Measurements from ENCODE around the gene ADI1.

Gene ADI1

DNA sequence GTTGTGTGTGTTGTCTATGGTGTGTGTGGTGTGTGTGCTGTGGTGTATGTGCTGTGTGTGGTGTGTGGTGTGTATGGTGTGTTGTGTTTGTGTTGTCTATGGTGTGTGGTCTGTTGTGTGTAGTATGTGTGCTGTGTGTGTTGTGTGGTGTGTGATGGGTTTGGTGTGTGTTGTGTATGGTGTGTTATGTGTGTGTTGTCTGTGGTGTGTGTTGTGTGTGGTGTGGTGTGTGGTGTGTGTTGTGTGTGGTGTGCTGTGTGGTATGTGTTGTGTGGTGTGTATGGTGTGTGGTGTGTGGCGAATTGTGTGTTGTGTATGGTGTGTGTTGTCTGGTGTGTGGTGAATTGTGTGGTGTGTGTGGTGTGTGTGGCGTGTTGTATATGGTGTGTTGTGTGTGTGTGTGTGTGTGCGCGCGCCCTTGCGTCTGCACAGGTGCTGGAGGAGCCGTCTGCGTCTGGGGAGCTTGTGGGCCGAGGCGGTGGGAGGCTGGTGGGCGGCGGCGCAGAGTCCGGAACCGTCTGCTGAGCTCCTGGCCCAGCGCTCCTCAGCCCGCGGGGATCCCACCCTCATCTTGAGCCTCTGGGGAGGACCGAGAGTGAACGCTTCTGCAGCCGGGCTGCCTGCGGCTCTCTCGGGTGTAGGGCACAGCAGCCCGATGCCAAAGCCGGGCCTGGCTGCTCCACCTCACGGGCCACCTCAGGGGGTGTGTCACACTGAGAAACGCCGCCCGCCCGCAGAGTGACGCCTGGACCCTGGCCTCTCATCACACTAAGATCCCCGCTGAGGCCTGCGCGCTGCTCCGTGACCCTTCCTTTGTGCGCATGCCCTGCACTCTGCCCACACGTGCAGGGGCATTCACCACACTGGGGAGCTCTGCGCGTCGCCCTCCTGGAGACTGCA lies 8.8 kb upstream of the ADI1 start:
- H3K4me1 ChIP-seq (ENCODE audit: control insufficient read depth in 2 of 2, insufficient read depth in 1 of 2, low read depth in 1 of 2, low read length in 2 of 2) = peaks cover 0 to 8% of the 10 kb centered on the region in 2 donors
- H3K27ac ChIP-seq (replicated peaks; ENCODE audit: low read length) = no peak overlapping the region
- no peak for DNase-seq (ENCODE audit: low spot score)
- peaks cover 8% of the 10 kb centered on the region in 2 donors for H3K36me3 ChIP-seq (replicated peaks in 1 of 2; ENCODE audit: control insufficient read depth in 2 of 2, insufficient read depth in 2 of 2, low read length in 2 of 2)
- H3K9ac ChIP-seq (ENCODE audit: low read depth, low read length, poor library complexity) = peak overlapping the region; percentile 61
- no peak overlapping the region for H3K4me2 ChIP-seq (ENCODE audit: insufficient read depth, low read length, poor library complexity, severe bottlenecking)
- peak overlapping the region; percentile 44 for H3K18ac ChIP-seq (ENCODE audit: low read length)
- H2AK5ac ChIP-seq (ENCODE audit: low read depth, low read length) = no peak overlapping the region
- H2BK5ac ChIP-seq (ENCODE audit: low read length) = no peak overlapping the region
- peaks cover 0 to 9% of the 10 kb centered on the region in 2 donors for H3K9me3 ChIP-seq (replicated peaks in 1 of 2; ENCODE audit: control insufficient read depth in 2 of 2, insufficient read depth in 1 of 2, low read depth in 1 of 2, low read length in 2 of 2)
- H3K4ac ChIP-seq (ENCODE audit: low read length) = peak overlapping the region; percentile 85
- H2BK15ac ChIP-seq (ENCODE audit: low read length) = no peak overlapping the region
- peak overlapping the region; percentile 53 for H2BK12ac ChIP-seq (ENCODE audit: low read length)
- 100% methylated on average over 2 of the region's 40 CpGs; no CpG with 5 or more reads in 1 of the 2 donors for WGBS, 2 donors (ENCODE audit: extremely low coverage in 2 of 2, insufficient read length in 2 of 2, insufficient replicate concordance in 1 of 2)
- H2BK120ac ChIP-seq (ENCODE audit: low read depth, low read length) = no peak overlapping the region
- H4K91ac ChIP-seq (ENCODE audit: low read depth, low read length, poor library complexity) = peak overlapping the region; percentile 35
- peaks cover 0 to 9% (median 0%) of the 10 kb centered on the region in 3 experiments for H3K27me3 ChIP-seq (ENCODE audit: control insufficient read depth in 3 of 3, insufficient read depth in 3 of 3, low read depth in 1 of 3, low read length in 3 of 3)
- H4K8ac ChIP-seq (ENCODE audit: low read depth, low read length) = peak overlapping the region; percentile 99
- peak overlapping the region in 1 of 2 donors; percentile 69 for H3K4me3 ChIP-seq (ENCODE audit: low read length in 2 of 2)
- peaks cover 4% of the 10 kb centered on the region for H3K79me1 ChIP-seq (ENCODE audit: low read depth, low read length)
- peak overlapping the region; percentile 86 for H3K14ac ChIP-seq (ENCODE audit: low read length)
- H2AFZ ChIP-seq (ENCODE audit: low read length) = no peak overlapping the region
- H3K23ac ChIP-seq (ENCODE audit: low read depth, low read length, poor library complexity) = peak overlapping the region; percentile 94

DNA sequence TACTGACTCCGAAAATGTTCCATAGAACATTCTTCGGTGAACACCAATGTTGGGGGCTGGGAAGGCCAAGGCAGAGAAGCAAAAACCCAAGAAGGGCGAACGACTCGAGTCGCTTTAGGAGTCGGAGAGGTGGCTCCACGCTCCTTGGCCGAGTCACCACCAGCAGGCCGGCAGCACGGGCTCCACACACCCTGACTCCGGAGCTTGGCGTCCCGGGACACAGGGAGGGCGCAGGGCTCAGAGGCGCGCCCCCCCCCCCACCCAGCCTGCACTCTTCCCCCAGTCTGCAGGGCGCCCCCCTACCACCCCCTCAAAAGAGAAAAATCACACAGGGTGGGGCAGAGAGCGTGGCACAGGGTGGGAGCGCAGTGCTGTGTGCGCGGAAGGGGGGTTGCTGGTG lies 7.5 kb upstream of the ADI1 start:
- no peak overlapping the region for H3K4ac ChIP-seq (ENCODE audit: low read length)

GRCh38 chr2:3523551-3524041 lies 4.3 kb upstream of the ADI1 start:
- no peak overlapping the region for H4K91ac ChIP-seq (ENCODE audit: low read depth, low read length, poor library complexity)
- H2AFZ ChIP-seq (ENCODE audit: low read length) = no peak overlapping the region
- no peak overlapping the region for H2AK5ac ChIP-seq (ENCODE audit: low read depth, low read length)
- no peak overlapping the region for H3K9ac ChIP-seq (ENCODE audit: low read depth, low read length, poor library complexity)
- no peak overlapping the region for H3K18ac ChIP-seq (ENCODE audit: low read length)
- H3K4me1 ChIP-seq (ENCODE audit: control insufficient read depth in 2 of 2, insufficient read depth in 1 of 2, low read depth in 1 of 2, low read length in 2 of 2) = peaks cover 0 to 9% of the 10 kb centered on the region in 2 donors
- H3K4ac ChIP-seq (ENCODE audit: low read length) = no peak overlapping the region
- H3K4me2 ChIP-seq (ENCODE audit: insufficient read depth, low read length, poor library complexity, severe bottlenecking) = no peak overlapping the region
- no peak for DNase-seq (ENCODE audit: low spot score)
- H3K27ac ChIP-seq (replicated peaks; ENCODE audit: low read length) = no peak overlapping the region
- no peak overlapping the region for H3K23ac ChIP-seq (ENCODE audit: low read depth, low read length, poor library complexity)
- H2BK15ac ChIP-seq (ENCODE audit: low read length) = no peak overlapping the region
- H3K14ac ChIP-seq (ENCODE audit: low read length) = no peak overlapping the region
- H2BK12ac ChIP-seq (ENCODE audit: low read length) = no peak overlapping the region
- H4K8ac ChIP-seq (ENCODE audit: low read depth, low read length) = no peak overlapping the region
- H2BK5ac ChIP-seq (ENCODE audit: low read length) = no peak overlapping the region
- no peak overlapping the region for H3K4me3 ChIP-seq (ENCODE audit: low read length in 2 of 2)
- WGBS, 2 donors (ENCODE audit: extremely low coverage in 2 of 2, insufficient read length in 2 of 2, insufficient replicate concordance in 1 of 2) = no CpG with 5 or more reads among the region's 4 CpGs
- H3K27me3 ChIP-seq (ENCODE audit: control insufficient read depth in 3 of 3, insufficient read depth in 3 of 3, low read depth in 1 of 3, low read length in 3 of 3) = peaks cover 0 to 9% (median 0%) of the 10 kb centered on the region in 3 experiments
- peaks cover 4% of the 10 kb centered on the region for H3K79me1 ChIP-seq (ENCODE audit: low read depth, low read length)
- peaks cover 0 to 8% of the 10 kb centered on the region in 2 donors for H3K36me3 ChIP-seq (replicated peaks in 1 of 2; ENCODE audit: control insufficient read depth in 2 of 2, insufficient read depth in 2 of 2, low read length in 2 of 2)
- H3K9me3 ChIP-seq (replicated peaks in 1 of 2; ENCODE audit: control insufficient read depth in 2 of 2, insufficient read depth in 1 of 2, low read depth in 1 of 2, low read length in 2 of 2) = peaks cover 0 to 9% of the 10 kb centered on the region in 2 donors
- H2BK120ac ChIP-seq (ENCODE audit: low read depth, low read length) = no peak overlapping the region

More for the DNA sequence above, 7.5 kb upstream of the ADI1 start:
- Histone ChIP-seq H3K4me3 (ENCODE audit: low read length in 2 of 2) (peak overlapping the region in 1 of 2 donors; percentile 69), H3K18ac (ENCODE audit: low read length) (peak overlapping the region; percentile 32), H2BK15ac (ENCODE audit: low read length) (no peak overlapping the region), H3K9ac (ENCODE audit: low read depth, low read length, poor library complexity) (no peak overlapping the region), H3K14ac (ENCODE audit: low read length) (peak overlapping the region; percentile 86), H3K4me1 (ENCODE audit: control insufficient read depth in 2 of 2, insufficient read depth in 1 of 2, low read depth in 1 of 2, low read length in 2 of 2) (peaks cover 0 to 8% of the 10 kb centered on the region in 2 donors), H2BK5ac (ENCODE audit: low read length) (no peak overlapping the region), H3K9me3 (replicated peaks in 1 of 2; ENCODE audit: control insufficient read depth in 2 of 2, insufficient read depth in 1 of 2, low read depth in 1 of 2, low read length in 2 of 2) (peaks cover 0 to 9% of the 10 kb centered on the region in 2 donors), H3K4me2 (ENCODE audit: insufficient read depth, low read length, poor library complexity, severe bottlenecking) (no peak overlapping the region), H2BK120ac (ENCODE audit: low read depth, low read length) (no peak overlapping the region), H3K23ac (ENCODE audit: low read depth, low read length, poor library complexity) (no peak overlapping the region), H2BK12ac (ENCODE audit: low read length) (no peak overlapping the region), H3K79me1 (ENCODE audit: low read depth, low read length) (peaks cover 4% of the 10 kb centered on the region), H4K8ac (ENCODE audit: low read depth, low read length) (no peak overlapping the region), H3K27ac (replicated peaks; ENCODE audit: low read length) (no peak overlapping the region), H3K36me3 (replicated peaks in 1 of 2; ENCODE audit: control insufficient read depth in 2 of 2, insufficient read depth in 2 of 2, low read length in 2 of 2) (peaks cover 0 to 8% of the 10 kb centered on the region in 2 donors), H4K91ac (ENCODE audit: low read depth, low read length, poor library complexity) (no peak overlapping the region), H2AK5ac (ENCODE audit: low read depth, low read length) (no peak overlapping the region), H2AFZ (ENCODE audit: low read length) (no peak overlapping the region), H3K27me3 (ENCODE audit: control insufficient read depth in 3 of 3, insufficient read depth in 3 of 3, low read depth in 1 of 3, low read length in 3 of 3) (peaks cover 0 to 9% (median 0%) of the 10 kb centered on the region in 3 experiments)
- WGBS, 2 donors (ENCODE audit: extremely low coverage in 2 of 2, insufficient read length in 2 of 2, insufficient replicate concordance in 1 of 2) = no CpG with 5 or more reads among the region's 22 CpGs
- DNase-seq (ENCODE audit: low spot score) = no peak

- H3K4ac ChIP-seq (ENCODE audit: low read length) = no peak overlapping the region
- no peak overlapping the region for H2BK15ac ChIP-seq (ENCODE audit: low read length)
- H3K27me3 ChIP-seq (ENCODE audit: control insufficient read depth in 3 of 3, insufficient read depth in 3 of 3, low read depth in 1 of 3, low read length in 3 of 3) = peaks cover 0 to 8% (median 0%) of the 10 kb centered on the region in 3 experiments
- no peak overlapping the region for H2BK12ac ChIP-seq (ENCODE audit: low read length)
- WGBS, 2 donors (ENCODE audit: extremely low coverage in 2 of 2, insufficient read length in 2 of 2, insufficient replicate concordance in 1 of 2) = no CpG with 5 or more reads among the region's 13 CpGs
- DNase-seq (ENCODE audit: low spot score) = no peak
- H2BK5ac ChIP-seq (ENCODE audit: low read length) = no peak overlapping the region
- H2AK5ac ChIP-seq (ENCODE audit: low read depth, low read length) = no peak overlapping the region
- H3K4me1 ChIP-seq (ENCODE audit: control insufficient read depth in 2 of 2, insufficient read depth in 1 of 2, low read depth in 1 of 2, low read length in 2 of 2) = peaks cover 0 to 10% of the 10 kb centered on the region in 2 donors
- H3K36me3 ChIP-seq (replicated peaks in 1 of 2; ENCODE audit: control insufficient read depth in 2 of 2, insufficient read depth in 2 of 2, low read length in 2 of 2) = peaks cover 0 to 7% of the 10 kb centered on the region in 2 donors
- no peak overlapping the region for H3K18ac ChIP-seq (ENCODE audit: low read length)
- no peak overlapping the region for H3K9ac ChIP-seq (ENCODE audit: low read depth, low read length, poor library complexity)
- H3K23ac ChIP-seq (ENCODE audit: low read depth, low read length, poor library complexity) = no peak overlapping the region
- no peak overlapping the region for H2AFZ ChIP-seq (ENCODE audit: low read length)
- H4K8ac ChIP-seq (ENCODE audit: low read depth, low read length) = no peak overlapping the region
- no peak overlapping the region for H3K14ac ChIP-seq (ENCODE audit: low read length)
- peaks cover 0 to 8% of the 10 kb centered on the region in 2 donors for H3K9me3 ChIP-seq (replicated peaks in 1 of 2; ENCODE audit: control insufficient read depth in 2 of 2, insufficient read depth in 1 of 2, low read depth in 1 of 2, low read length in 2 of 2)
- no peak overlapping the region for H3K27ac ChIP-seq (replicated peaks; ENCODE audit: low read length)
- no peak overlapping the region for H4K91ac ChIP-seq (ENCODE audit: low read depth, low read length, poor library complexity)
- H3K79me1 ChIP-seq (ENCODE audit: low read depth, low read length) = peaks cover 4% of the 10 kb centered on the region
- no peak overlapping the region for H2BK120ac ChIP-seq (ENCODE audit: low read depth, low read length)
- no peak overlapping the region for H3K4me2 ChIP-seq (ENCODE audit: insufficient read depth, low read length, poor library complexity, severe bottlenecking)
- H3K4me3 ChIP-seq (ENCODE audit: low read length in 2 of 2) = no peak overlapping the region
These were observed 3.7 kb upstream of the ADI1 start for GRCh38 chr2:3522961-3523421.

Measured in neuronal stem cell (in vitro differentiated cells).